Measurements from ENCODE around the gene MISP. TPM values are rescaled to one million over a fixed set of nuclear protein-coding genes. Genes with fewer than 3 reads are reported as not detected.

MISP gene
- total and polyA plus RNA-seq, 2 donors (not counting 1 experiment from before 2014, with no cell fraction given) = not detected

GRCh38 chr19:729965-730668, 20.8 kb upstream of the MISP start:
- H3K4me2 ChIP-seq (replicated peaks; ENCODE audit: low read depth, low read length, poor library complexity, severe bottlenecking) = no peak overlapping the region
- ChIA-PET POLR2A (no interaction called here), CTCF (interaction anchor here (0.6 to 1.7 kb wide), 2 partner anchors 9 to 58 kb away, joined by 3 to 5 read pairs; no protein-coding TSS in a partner anchor)
- no peak for ATAC-seq (ENCODE audit: low read depth)
- H3K4me1 ChIP-seq (ENCODE audit: control insufficient read depth in 2 of 2, insufficient read depth in 2 of 2, low read length in 2 of 2) = no peaks in the 10 kb centered on the region
- Mint-ChIP-seq H3K4me3 (no peak overlapping the region), H3K9me3 (ENCODE audit: insufficient read depth) (no peaks in the 10 kb centered on the region), H3K27ac (no peak overlapping the region), H3K4me1 (peaks cover 4% of the 10 kb centered on the region), H3K27me3 (peaks cover 3% of the 10 kb centered on the region)
- WGBS (ENCODE audit: insufficient coverage) = 92% methylated on average over 14 of the region's 14 CpGs
- H3K9me3 ChIP-seq (ENCODE audit: control extremely low read depth in 1 of 3, control insufficient read depth in 2 of 3, insufficient read depth in 1 of 3, low read length in 2 of 3) = no peaks in the 10 kb centered on the region
- TF ChIP-seq CTCF (IDR thresholded peaks at IDR 0.05) = no peak
- TF ChIP-seq EZH2 (IDR thresholded peaks at IDR 0.05; ENCODE audit: borderline replicate concordance, insufficient read depth, low read depth, low read length, poor library complexity, severe bottlenecking) = no peak
- no peaks in the 10 kb centered on the region for H3K36me3 ChIP-seq (replicated peaks in 1 of 2; ENCODE audit: control extremely low read depth in 1 of 2, control insufficient read depth in 1 of 2, extremely low read depth in 1 of 2, insufficient read depth in 2 of 2, low read length in 1 of 2)
- H2AFZ ChIP-seq (ENCODE audit: insufficient read depth, low read depth, low read length, poor library complexity, severe bottlenecking) = no peak overlapping the region
- H3K27me3 ChIP-seq (replicated peaks in 1 of 4; ENCODE audit: control extremely low read depth in 1 of 4, control insufficient read depth in 3 of 4, insufficient read depth in 4 of 4, low read length in 3 of 4) = no peaks in the 10 kb centered on the region
- no peak for DNase-seq
- H3K4me3 ChIP-seq (ENCODE audit: control extremely low read depth in 1 of 5, extremely low read depth in 1 of 5, insufficient read depth in 1 of 5, low read depth in 2 of 5, low read length in 4 of 5) = no peak overlapping the region
- H3K9ac ChIP-seq (ENCODE audit: low read length) = no peak overlapping the region
- H3K79me2 ChIP-seq (ENCODE audit: control insufficient read depth, insufficient read depth, low read length) = no peaks in the 10 kb centered on the region
- no peak overlapping the region for H3K27ac ChIP-seq (ENCODE audit: low read length in 2 of 2)
- no peaks in the 10 kb centered on the region for H4K20me1 ChIP-seq (ENCODE audit: control insufficient read depth, insufficient read depth, low read length, poor library complexity, severe bottlenecking)
- intact Hi-C loops (cut with micrococcal nuclease) = no loop called here

- Histone ChIP-seq H3K4me1 (ENCODE audit: control insufficient read depth in 2 of 2, insufficient read depth in 2 of 2, low read length in 2 of 2) (no peaks in the 10 kb centered on the region), H3K9ac (ENCODE audit: low read length) (no peak overlapping the region), H3K27ac (ENCODE audit: low read length in 2 of 2) (no peak overlapping the region), H3K4me3 (ENCODE audit: control extremely low read depth in 1 of 5, extremely low read depth in 1 of 5, insufficient read depth in 1 of 5, low read depth in 2 of 5, low read length in 4 of 5) (no peak overlapping the region), H4K20me1 (ENCODE audit: control insufficient read depth, insufficient read depth, low read length, poor library complexity, severe bottlenecking) (no peaks in the 10 kb centered on the region), H3K36me3 (replicated peaks in 1 of 2; ENCODE audit: control extremely low read depth in 1 of 2, control insufficient read depth in 1 of 2, extremely low read depth in 1 of 2, insufficient read depth in 2 of 2, low read length in 1 of 2) (no peaks in the 10 kb centered on the region), H2AFZ (ENCODE audit: insufficient read depth, low read depth, low read length, poor library complexity, severe bottlenecking) (no peak overlapping the region), H3K27me3 (replicated peaks in 1 of 4; ENCODE audit: control extremely low read depth in 1 of 4, control insufficient read depth in 3 of 4, insufficient read depth in 4 of 4, low read length in 3 of 4) (no peaks in the 10 kb centered on the region), H3K4me2 (replicated peaks; ENCODE audit: low read depth, low read length, poor library complexity, severe bottlenecking) (no peak overlapping the region), H3K9me3 (ENCODE audit: control extremely low read depth in 1 of 3, control insufficient read depth in 2 of 3, insufficient read depth in 1 of 3, low read length in 2 of 3) (no peaks in the 10 kb centered on the region), H3K79me2 (ENCODE audit: control insufficient read depth, insufficient read depth, low read length) (no peaks in the 10 kb centered on the region)
- H3K27ac Mint-ChIP-seq = no peak overlapping the region
- no peaks in the 10 kb centered on the region for H3K27me3 Mint-ChIP-seq
- POLR2A ChIA-PET = no interaction called here
- no peak overlapping the region for H3K4me3 Mint-ChIP-seq
- TF ChIP-seq CTCF (IDR thresholded peaks at IDR 0.05) (no peak), EZH2 (IDR thresholded peaks at IDR 0.05; ENCODE audit: borderline replicate concordance, insufficient read depth, low read depth, low read length, poor library complexity, severe bottlenecking) (no peak)
- WGBS (ENCODE audit: insufficient coverage) = 94% methylated on average over 12 of the region's 16 CpGs
- DNase-seq = no peak
- intact Hi-C loops (cut with micrococcal nuclease) = no loop called here
- peaks cover 4% of the 10 kb centered on the region for H3K4me1 Mint-ChIP-seq
- ATAC-seq (ENCODE audit: low read depth) = no peak
- H3K9me3 Mint-ChIP-seq (ENCODE audit: insufficient read depth) = no peaks in the 10 kb centered on the region
- CTCF ChIA-PET = interaction anchor here (0.6 to 1.7 kb wide), 2 partner anchors 8 to 59 kb away, joined by 3 to 5 read pairs; no protein-coding TSS in a partner anchor
Measured at GRCh38 chr19:731000-731399, 19.9 kb upstream of the MISP start.
